ENCODE measurements around the gene CBY2. TPM values are rescaled to one million over a fixed set of nuclear protein-coding genes. Genes with fewer than 3 reads are reported as not detected.

Gene CBY2
- total and polyA plus RNA-seq, 2 experiments from 2014 or later, result 0.15 to 0.42 TPM

GRCh38 chr13:45711951-45712350, 9.8 kb downstream of the CBY2 start:
- Mint-ChIP-seq H3K9me3 (no peaks in the 10 kb centered on the region; the same call in 2 of the 3 replicates), H3K27me3 (ENCODE audit: insufficient read depth, low read depth, poor library complexity) (peaks cover 4% of the 10 kb centered on the region), H3K27ac (no peak overlapping the region), H3K4me1 (peaks cover 2% of the 10 kb centered on the region; the same call in 1 of the 3 replicates), H3K36me3 (ENCODE audit: low read depth) (no peaks in the 10 kb centered on the region), H3K4me3 (no peak overlapping the region)
- ATAC-seq (no peak), DNase-seq (ENCODE audit: low spot score) (no peak)
- no peak overlapping the region for H3K4me3 ChIP-seq
- H3F3A ChIP-seq (replicated peaks; ENCODE audit: low read depth), result no peaks in the 10 kb centered on the region
- H3K4me2 ChIP-seq, result no peak overlapping the region
- H3K27me3 ChIP-seq (ENCODE audit: insufficient read depth), result no peaks in the 10 kb centered on the region
- H3K4me1 ChIP-seq (ENCODE audit: insufficient read depth), result no peaks in the 10 kb centered on the region
- H3K36me3 ChIP-seq (ENCODE audit: insufficient read depth), result no peaks in the 10 kb centered on the region
- no peak for TF ChIP-seq ZNF462 (CRISPR knock-in tag; IDR thresholded peaks at IDR 0.05)
- no peak for TF ChIP-seq POLR2AphosphoS5 (IDR thresholded peaks at IDR 0.05; ENCODE audit: low read depth)
- TF ChIP-seq STAT1 (IDR thresholded peaks at IDR 0.05; ENCODE audit: unreplicated experiment), result no peak
- no peak for TF ChIP-seq ZNF114 (CRISPR knock-in tag; IDR thresholded peaks at IDR 0.05)
- TF ChIP-seq CTCF (conservative IDR thresholded peaks at IDR 0.05; ENCODE audit: low read depth in 2 of 2), result no peak
- TF ChIP-seq NANOG (IDR thresholded peaks at IDR 0.05; ENCODE audit: borderline replicate concordance), result no peak
- no peak for TF ChIP-seq ZNF331 (CRISPR knock-in tag; IDR thresholded peaks at IDR 0.05; ENCODE audit: low read depth)
- TF ChIP-seq EZH2 (IDR thresholded peaks at IDR 0.05; ENCODE audit: low read depth, unreplicated experiment), result no peak
- no peak for TF ChIP-seq CREB1 (CRISPR knock-in tag; IDR thresholded peaks at IDR 0.05; ENCODE audit: low read depth)
- no peak for TF ChIP-seq JUNB (IDR thresholded peaks at IDR 0.05; ENCODE audit: unreplicated experiment)
- TF ChIP-seq ETS1 (IDR thresholded peaks at IDR 0.05), result no peak
- no peak for TF ChIP-seq EZH2phosphoT487 (IDR thresholded peaks at IDR 0.05; ENCODE audit: unreplicated experiment)
- no peak for TF ChIP-seq REST (IDR thresholded peaks at IDR 0.05; ENCODE audit: unreplicated experiment)
- H3K27ac ChIP-seq (ENCODE audit: low read depth), result no peak overlapping the region
- H4K20me1 ChIP-seq (replicated peaks; ENCODE audit: insufficient read depth), result no peaks in the 10 kb centered on the region
- peaks cover 6% of the 10 kb centered on the region; the same call in 1 of the 2 replicates for H3K9me2 ChIP-seq (ENCODE audit: insufficient read depth)
- no peak overlapping the region for H2AFZ ChIP-seq
- no peaks in the 10 kb centered on the region for H3K79me2 ChIP-seq (replicated peaks; ENCODE audit: insufficient read depth)
